Liver (tissue), 9 donors: ENCODE data around the gene KIF21B. TPM values are rescaled to one million over a fixed set of nuclear protein-coding genes. Genes with fewer than 3 reads are reported as not detected.

Experiments used
- DNase-seq: peaks from one replicate; pipeline ENCODE4 v3.0.0-alpha.2; 2017; ENCODE audit warnings: low spot score
- H3K27ac ChIP-seq, 2 donors: one replicate each; pipeline ENCODE4 v1.7.0; 2013; ENCODE audit warnings: inconsistent platforms in 2 of 2, low read length in 2 of 2, control low read depth in 1 of 2, low read depth in 1 of 2, mild to moderate bottlenecking in 1 of 2
- H3K27me3 ChIP-seq, 4 donors: one replicate each; pipeline versions ENCODE4 v1.6.1 to v1.7.0; 2013; ENCODE audit warnings: low read length in 3 of 4, inconsistent platforms in 1 of 4, mild to moderate bottlenecking in 1 of 4, moderate library complexity in 1 of 4; ENCODE audit not compliant: control insufficient read depth in 4 of 4, insufficient read depth in 4 of 4
- H3K36me3 ChIP-seq, 4 donors: one replicate each; pipeline versions ENCODE4 v1.6.1 to v1.7.0; 2013; ENCODE audit warnings: low read length in 3 of 4, mild to moderate bottlenecking in 3 of 4, low read depth in 1 of 4, moderate library complexity in 1 of 4; ENCODE audit not compliant: control insufficient read depth in 4 of 4, insufficient read depth in 3 of 4
- H3K4me1 ChIP-seq, 4 donors: one replicate each; pipeline versions ENCODE4 v1.6.1 to v1.7.0; 2013; ENCODE audit warnings: low read length in 3 of 4, mild to moderate bottlenecking in 3 of 4, moderate library complexity in 1 of 4; ENCODE audit not compliant: control insufficient read depth in 4 of 4, insufficient read depth in 4 of 4
- H3K4me3 ChIP-seq, 3 donors: one replicate each; pipeline versions ENCODE4 v1.6.1 to v1.7.0; 2013; ENCODE audit warnings: low read length in 3 of 3, control low read depth in 1 of 3, low read depth in 1 of 3, mild to moderate bottlenecking in 1 of 3
- H3K9ac ChIP-seq, 2 donors: one replicate each; pipeline ENCODE4 v1.7.0; 2013; ENCODE audit warnings: low read length in 2 of 2, mild to moderate bottlenecking in 2 of 2, moderate library complexity in 2 of 2, control low read depth in 1 of 2, low read depth in 1 of 2
- H3K9me3 ChIP-seq, 4 donors: one replicate each; pipeline versions ENCODE4 v1.6.1 to v1.7.0; 2013; ENCODE audit warnings: low read length in 3 of 4; ENCODE audit not compliant: control insufficient read depth in 4 of 4
- ATF3 ChIP-seq: IDR thresholded peaks from 2 replicates; pipeline ENCODE4 v1.6.1; 2016; ENCODE audit warnings: antibody characterized with exemption
- EGR1 ChIP-seq, 2 donors: IDR thresholded peaks; 2 replicates each; pipeline ENCODE4 v1.6.1; 2016 to 2018; ENCODE audit warnings: antibody characterized with exemption in 2 of 2, low read depth in 2 of 2
- FOXA2 ChIP-seq: IDR thresholded peaks from 2 replicates; pipeline ENCODE4 v1.6.1; 2016; ENCODE audit warnings: antibody characterized with exemption
- GABPA ChIP-seq, 2 donors: IDR thresholded peaks in 1 of 2; conservative IDR thresholded peaks in 1 of 2; 2 replicates each; pipeline ENCODE4 v1.6.1; 2016; ENCODE audit warnings: antibody characterized with exemption in 2 of 2, mild to moderate bottlenecking in 1 of 2, moderate library complexity in 1 of 2
- HNF4A ChIP-seq, 2 donors: conservative IDR thresholded peaks; 2 replicates each; pipeline ENCODE4 v1.6.1; 2016; ENCODE audit warnings: antibody characterized with exemption in 2 of 2, mild to moderate bottlenecking in 2 of 2
- JUND ChIP-seq, 2 donors: IDR thresholded peaks; 2 replicates each; pipeline ENCODE4 v1.6.1; 2016; ENCODE audit warnings: antibody characterized with exemption in 2 of 2
- NR2F2 ChIP-seq: IDR thresholded peaks from 2 replicates; pipeline ENCODE4 v1.6.1; 2016; ENCODE audit warnings: antibody characterized with exemption
- RAD21 ChIP-seq, 2 donors: IDR thresholded peaks; 2 replicates each; pipeline ENCODE4 v1.6.1; 2016; ENCODE audit warnings: antibody characterized with exemption in 2 of 2, mild to moderate bottlenecking in 2 of 2
- REST ChIP-seq: IDR thresholded peaks from 2 replicates; pipeline ENCODE4 v1.6.1; 2016; ENCODE audit warnings: antibody characterized with exemption, mild to moderate bottlenecking
- RXRA ChIP-seq, 2 donors: IDR thresholded peaks; 2 replicates each; pipeline ENCODE4 v1.6.1; 2017 to 2018; ENCODE audit warnings: antibody characterized with exemption in 2 of 2, mild to moderate bottlenecking in 1 of 2
- SP1 ChIP-seq: IDR thresholded peaks from 2 replicates; pipeline ENCODE4 v1.6.1; 2018; ENCODE audit warnings: antibody characterized with exemption, mild to moderate bottlenecking
- TAF1 ChIP-seq: conservative IDR thresholded peaks from 2 replicates; pipeline ENCODE4 v1.6.1; 2016; ENCODE audit warnings: antibody characterized with exemption, mild to moderate bottlenecking
- YY1 ChIP-seq: IDR thresholded peaks from 2 replicates; pipeline ENCODE4 v1.6.1; 2016; ENCODE audit warnings: antibody characterized with exemption, mild to moderate bottlenecking
- WGBS: extraction: QIAGEN DNeasy Blood & Tissue Kit; methylation state at CpG from one replicate; pipeline ENCODE4 v1.1.7; 2013; 5-methylcytosine and 5-hydroxymethylcytosine counted together
- polyA plus RNA-seq, 2 donors: library from polyadenylated mRNA; stranded (reverse) in 1 of 2; unstranded in 1 of 2; fragments of 200-250 nt in 1 of 2; fragments of >200 nt in 1 of 2; fragmentation: Nextera tagmentation in 1 of 2; extraction: Ambion mirVana in 1 of 2; gene quantifications; one replicate each; pipeline versions ENCODE4 v1.2.1 to v1.2.3, GENCODE V29; 2013 to 2015
- total RNA-seq, 2 donors: library from RNA; depleted of rRNA; stranded (reverse); fragments of >200 nt; gene quantifications; one replicate each; pipeline ENCODE4 v1.2.3, GENCODE V29; 2014
- donor health status: healthy.
- donor health status: healthy.
- donor health status: healthy.
- donor health status: healthy.
- donor health status: healthy.

KIF21B gene
- total and polyA plus RNA-seq, 4 donors, result 0.42 to 1.9 (median 1.0) TPM

- TF ChIP-seq REST (no peak), FOXA2 (no peak)
Measured at GRCh38 chr1:200969726-200970561, 53.6 kb downstream of the KIF21B start (continued).

GRCh38 chr1:200968469-200969410, 54.8 kb downstream of the KIF21B start:
- Histone ChIP-seq H3K9me3 (no peaks in the 10 kb centered on the region), H3K27ac (no peak overlapping the region), H3K36me3 (no peaks in the 10 kb centered on the region), H3K9ac (no peak overlapping the region), H3K27me3 (no peaks in the 10 kb centered on the region), H3K4me1 (no peaks in the 10 kb centered on the region), H3K4me3 (no peak overlapping the region)
- no peak for DNase-seq
- no peak for TF ChIP-seq EGR1 (IDR thresholded peaks at IDR 0.05; ENCODE audit: low read depth in 2 of 2)
- TF ChIP-seq JUND (IDR thresholded peaks at IDR 0.05), result no peak
- no peak for TF ChIP-seq HNF4A (conservative IDR thresholded peaks at IDR 0.05)
- no peak for TF ChIP-seq RXRA (IDR thresholded peaks at IDR 0.05)
- TF ChIP-seq REST, result no peak
- 93% methylated on average over 13 of the region's 13 CpGs for WGBS

- no peaks in the 10 kb centered on the region for H3K36me3 ChIP-seq
- DNase-seq, result no peak
- 86% methylated on average over 11 of the region's 11 CpGs for WGBS
- TF ChIP-seq ATF3 (no peak), NR2F2 (no peak), RXRA (IDR thresholded peaks at IDR 0.05) (no peak), FOXA2 (no peak), HNF4A (conservative IDR thresholded peaks at IDR 0.05) (no peak), SP1 (no peak), GABPA (IDR thresholded peaks at IDR 0.05 in 1 of 2, conservative IDR thresholded peaks at IDR 0.05 in 1 of 2) (no peak), TAF1 (no peak), EGR1 (IDR thresholded peaks at IDR 0.05; ENCODE audit: low read depth in 2 of 2) (no peak), YY1 (no peak), JUND (IDR thresholded peaks at IDR 0.05) (no peak), RAD21 (IDR thresholded peaks at IDR 0.05) (no peak), REST (no peak)
Measured at GRCh38 chr1:200967693-200968468, 55.6 kb downstream of the KIF21B start.

More at GRCh38 chr1:200967693-200968468, 55.6 kb downstream of the KIF21B start:
- Histone ChIP-seq H3K4me3 (no peak overlapping the region), H3K4me1 (no peaks in the 10 kb centered on the region), H3K27ac (no peak overlapping the region), H3K9me3 (no peaks in the 10 kb centered on the region), H3K27me3 (no peaks in the 10 kb centered on the region), H3K9ac (no peak overlapping the region)
